Measurements from ENCODE around the gene BACE1. TPM values are rescaled to one million over a fixed set of nuclear protein-coding genes. Genes with fewer than 3 reads are reported as not detected.

The BACE1 gene
- total and polyA plus RNA-seq, 10 of the 15 experiments (the other 5 are each of a cell fraction or from before 2014, with no cell fraction given) = 0.07 to 1.6 (median 0.32) TPM

DNA sequence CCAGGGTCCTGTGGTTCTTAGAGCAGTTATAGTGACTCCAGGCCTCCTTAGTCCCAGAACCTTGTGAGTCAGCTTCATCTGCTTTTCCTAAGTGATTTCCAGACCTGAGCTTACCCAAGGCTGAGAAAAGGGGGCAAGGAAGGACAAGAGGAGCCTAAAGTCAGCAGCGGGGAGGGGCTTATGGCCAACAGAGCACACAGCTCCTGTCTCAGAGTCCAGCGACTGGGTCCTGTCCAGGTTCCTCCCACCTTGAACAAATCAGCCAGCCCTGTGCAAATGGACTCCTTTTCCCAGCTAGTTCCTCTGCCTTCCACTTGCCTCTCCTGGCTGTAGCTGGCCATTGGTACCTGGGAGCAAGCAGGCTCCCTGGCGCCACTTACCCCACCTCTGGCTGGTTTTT lies 10.9 kb downstream of the BACE1 start:
- intact Hi-C loops (cut with micrococcal nuclease; ENCODE audit: unreplicated experiment) = no loop called here
- no TSS peak for BruUV-seq (replicated peaks)
- Histone ChIP-seq H3K27ac (ENCODE audit: control insufficient read depth, insufficient read depth) (no peak overlapping the region), H3K4me1 (ENCODE audit: control insufficient read depth, insufficient read depth, low read length) (no peaks in the 10 kb centered on the region), H3K4me3 (no peak overlapping the region), H3K79me2 (ENCODE audit: control insufficient read depth, insufficient read depth, low read length) (no peaks in the 10 kb centered on the region), H3K9me3 (replicated peaks; ENCODE audit: control insufficient read depth, insufficient read depth, low read length) (no peaks in the 10 kb centered on the region), H3K9ac (ENCODE audit: control insufficient read depth, insufficient read depth, low read length) (no peak overlapping the region), H3K27me3 (replicated peaks in 1 of 2; ENCODE audit: control insufficient read depth in 2 of 2, insufficient read depth in 2 of 2, low read length in 1 of 2) (peaks cover 2% of the 10 kb centered on the region in 2 experiments; a peak in 1 of 4 replicates), H2AFZ (ENCODE audit: control insufficient read depth, low read depth, low read length) (no peak overlapping the region), H4K20me1 (ENCODE audit: control insufficient read depth, insufficient read depth) (no peaks in the 10 kb centered on the region), H3K4me2 (ENCODE audit: control insufficient read depth, insufficient read depth) (no peak overlapping the region), H3K36me3 (ENCODE audit: control insufficient read depth in 2 of 2, insufficient read depth in 2 of 2, low read length in 1 of 2) (no peaks in the 10 kb centered on the region)
- POLR2A ChIA-PET = no interaction called here
- WGBS (ENCODE audit: insufficient coverage, insufficient replicate concordance, low lambda C conversion rate, missing lambda C conversion rate) = 59% methylated on average over 3 of the region's 3 CpGs
- SMC1A ChIA-PET (ENCODE audit: uncharacterized antibody, unreplicated experiment) = interaction anchor here (0.9 kb wide), 1 partner anchor 421 kb away, joined by 3 read pairs; no protein-coding TSS in a partner anchor
- FAIRE-seq (no peak), ATAC-seq (no peak), DNase-seq (ENCODE audit: low read depth, low spot score) (no peak)
- in situ Hi-C loops (cut with MboI) = no loop called here
- CTCF ChIA-PET = interaction anchor here (1.0 kb wide), 1 partner anchor 37 kb away, joined by 3 read pairs; no protein-coding TSS in a partner anchor
- RAD21 ChIA-PET (ENCODE audit: unreplicated experiment) = no interaction called here
- TF ChIP-seq ZSCAN29 (IDR thresholded peaks at IDR 0.05) (no peak), CUX1 (IDR thresholded peaks at IDR 0.05; ENCODE audit: insufficient replicate concordance, low read depth, low read length) (no peak), BMI1 (IDR thresholded peaks at IDR 0.05; ENCODE audit: borderline replicate concordance) (no peak), NFYA (IDR thresholded peaks at IDR 0.05; ENCODE audit: borderline replicate concordance, low read depth, low read length) (no peak), MTA3 (IDR thresholded peaks at IDR 0.05; ENCODE audit: borderline replicate concordance, low read length) (no peak)

Data from GM12878 (cell line).